HG03045 (cell line): ENCODE measurements around the gene PTGFR.

Experiments
- ATAC-seq: cut with Tn5 transposase; IDR thresholded peaks from one replicate; pipeline ENCODE4 v1.9.1; 2021; ENCODE audit warnings: mild to moderate bottlenecking, moderate library complexity; ENCODE audit not compliant: unreplicated experiment

Gene PTGFR

GRCh38 chr1:78490861-78491450 is at the start of gene PTGFR:
PTGFR (plus strand) TSS chr1:78490974; CDS start chr1:78492744, 1,770 bp downstream.
- ATAC-seq = no peak

- no peak for ATAC-seq
Observed at GRCh38 chr1:78441921-78442320, 48.9 kb upstream of the PTGFR start.

GRCh38 chr1:78447086-78447485 is 43.7 kb upstream of the PTGFR start:
- no peak for ATAC-seq

GRCh38 chr1:78464449-78464891 is 26.3 kb upstream of the PTGFR start:
- ATAC-seq = no peak

- ATAC-seq = no peak
Observed at GRCh38 chr1:78465143-78465542, 25.6 kb upstream of the PTGFR start.

GRCh38 chr1:78468521-78468920 is 22.3 kb upstream of the PTGFR start:
- no peak for ATAC-seq

GRCh38 chr1:78469576-78469975 is 21.2 kb upstream of the PTGFR start:
- ATAC-seq = no peak

GRCh38 chr1:78471890-78472620 is 18.7 kb upstream of the PTGFR start:
- no peak for ATAC-seq

- ATAC-seq = no peak
Observed at GRCh38 chr1:78472851-78473496, 17.8 kb upstream of the PTGFR start.

- ATAC-seq = no peak
Observed at GRCh38 chr1:78474092-78474491, 16.7 kb upstream of the PTGFR start.

GRCh38 chr1:78475888-78476610 is 14.7 kb upstream of the PTGFR start:
- no peak for ATAC-seq

GRCh38 chr1:78483903-78484302 is 6.9 kb upstream of the PTGFR start:
- ATAC-seq = no peak

GRCh38 chr1:78491451-78492071 is 787 bp downstream of the PTGFR start:
- ATAC-seq = no peak

GRCh38 chr1:78492386-78492950 is 1.7 kb downstream of the PTGFR start:
- no peak for ATAC-seq

- ATAC-seq = no peak
Observed at GRCh38 chr1:78493451-78493850, 2.7 kb downstream of the PTGFR start.

GRCh38 chr1:78497201-78497600 is 6.4 kb downstream of the PTGFR start:
- no peak for ATAC-seq

GRCh38 chr1:78500529-78500928 is 9.8 kb downstream of the PTGFR start:
- ATAC-seq = no peak

- no peak for ATAC-seq
Observed at GRCh38 chr1:78501203-78501602, 10.4 kb downstream of the PTGFR start.

- ATAC-seq = no peak
Observed at GRCh38 chr1:78511334-78511733, 20.6 kb downstream of the PTGFR start.

- ATAC-seq = no peak
Observed at GRCh38 chr1:78516716-78517115, 25.9 kb downstream of the PTGFR start.

- no peak for ATAC-seq
Observed at GRCh38 chr1:78519446-78519845, 28.7 kb downstream of the PTGFR start.
